ENCODE data around the gene POLR2M. TPM values are rescaled to one million over a fixed set of nuclear protein-coding genes. Genes with fewer than 3 reads are reported as not detected.

Gene POLR2M
- total RNA-seq, 2 donors from 2014 or later: 14.5 to 22.6 TPM

- no peaks in the 10 kb centered on the region for H3K36me3 ChIP-seq (replicated peaks in 1 of 2; ENCODE audit: insufficient read depth in 1 of 2, low read depth in 2 of 2)
- peak in 2 of 4 donors; percentile 27 to 39 for DNase-seq
Measured at GRCh38 chr15:57685306-57686095, 21.0 kb upstream of the POLR2M start.

DNA sequence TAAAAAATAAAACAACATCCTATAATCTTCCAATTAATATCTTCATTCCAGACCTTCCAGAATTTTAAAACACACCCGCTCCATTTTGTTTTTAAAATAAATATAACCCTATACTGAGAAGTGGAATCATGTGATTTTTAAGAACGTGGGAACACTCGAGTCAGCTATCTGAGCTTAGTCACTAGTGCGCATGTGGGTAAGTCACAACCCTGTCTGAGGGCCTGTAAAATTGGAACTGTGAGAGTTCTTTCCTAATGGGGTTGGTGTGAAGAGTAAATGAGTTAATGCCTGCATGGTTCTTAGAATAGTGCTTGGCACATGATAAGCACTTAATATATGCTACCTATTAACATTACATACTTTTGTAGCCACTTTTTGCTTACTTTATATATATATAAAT is 19.9 kb upstream of the POLR2M start:
- no peak for TF ChIP-seq POLR2A (IDR thresholded peaks at IDR 0.05)
- TF ChIP-seq, protein P1, sequence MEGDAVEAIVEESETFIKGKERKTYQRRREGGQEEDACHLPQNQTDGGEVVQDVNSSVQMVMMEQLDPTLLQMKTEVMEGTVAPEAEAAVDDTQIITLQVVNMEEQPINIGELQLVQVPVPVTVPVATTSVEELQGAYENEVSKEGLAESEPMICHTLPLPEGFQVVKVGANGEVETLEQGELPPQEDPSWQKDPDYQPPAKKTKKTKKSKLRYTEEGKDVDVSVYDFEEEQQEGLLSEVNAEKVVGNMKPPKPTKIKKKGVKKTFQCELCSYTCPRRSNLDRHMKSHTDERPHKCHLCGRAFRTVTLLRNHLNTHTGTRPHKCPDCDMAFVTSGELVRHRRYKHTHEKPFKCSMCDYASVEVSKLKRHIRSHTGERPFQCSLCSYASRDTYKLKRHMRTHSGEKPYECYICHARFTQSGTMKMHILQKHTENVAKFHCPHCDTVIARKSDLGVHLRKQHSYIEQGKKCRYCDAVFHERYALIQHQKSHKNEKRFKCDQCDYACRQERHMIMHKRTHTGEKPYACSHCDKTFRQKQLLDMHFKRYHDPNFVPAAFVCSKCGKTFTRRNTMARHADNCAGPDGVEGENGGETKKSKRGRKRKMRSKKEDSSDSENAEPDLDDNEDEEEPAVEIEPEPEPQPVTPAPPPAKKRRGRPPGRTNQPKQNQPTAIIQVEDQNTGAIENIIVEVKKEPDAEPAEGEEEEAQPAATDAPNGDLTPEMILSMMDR (IDR thresholded peaks at IDR 0.05): no peak
- WGBS, 2 donors: 74 to 77% methylated on average over 4 of the region's 4 CpGs
- Histone ChIP-seq H3K4me1 (peaks cover 36% of the 10 kb centered on the region), H3K27me3 (no peaks in the 10 kb centered on the region), H3K27ac (peak overlapping the region in 1 of 4 donors; percentile 58), H3K36me3 (replicated peaks in 1 of 2; ENCODE audit: insufficient read depth in 1 of 2, low read depth in 2 of 2) (no peaks in the 10 kb centered on the region), H3K9me3 (no peaks in the 10 kb centered on the region), H3K4me3 (no peak overlapping the region)
- peak; percentile 40 for ATAC-seq
- no peak for DNase-seq
- intact Hi-C loops (cut with DNase I): no loop called here

More at GRCh38 chr15:57685306-57686095, 21.0 kb upstream of the POLR2M start:
- WGBS, 2 donors: 54 to 60% methylated on average over 7 of the region's 7 CpGs
- no peaks in the 10 kb centered on the region for H3K27me3 ChIP-seq
- H3K4me3 ChIP-seq: no peak overlapping the region
- intact Hi-C loops (cut with DNase I): no loop called here
- no peaks in the 10 kb centered on the region for H3K9me3 ChIP-seq
- no peak for TF ChIP-seq POLR2A (IDR thresholded peaks at IDR 0.05)
- TF ChIP-seq, protein P1 (IDR thresholded peaks at IDR 0.05): no peak
- peaks cover 25% of the 10 kb centered on the region for H3K4me1 ChIP-seq
- H3K27ac ChIP-seq: peak overlapping the region in 3 of 4 donors; percentile 40 to 62 (median 58)
- ATAC-seq: peak; percentile 52

DNA sequence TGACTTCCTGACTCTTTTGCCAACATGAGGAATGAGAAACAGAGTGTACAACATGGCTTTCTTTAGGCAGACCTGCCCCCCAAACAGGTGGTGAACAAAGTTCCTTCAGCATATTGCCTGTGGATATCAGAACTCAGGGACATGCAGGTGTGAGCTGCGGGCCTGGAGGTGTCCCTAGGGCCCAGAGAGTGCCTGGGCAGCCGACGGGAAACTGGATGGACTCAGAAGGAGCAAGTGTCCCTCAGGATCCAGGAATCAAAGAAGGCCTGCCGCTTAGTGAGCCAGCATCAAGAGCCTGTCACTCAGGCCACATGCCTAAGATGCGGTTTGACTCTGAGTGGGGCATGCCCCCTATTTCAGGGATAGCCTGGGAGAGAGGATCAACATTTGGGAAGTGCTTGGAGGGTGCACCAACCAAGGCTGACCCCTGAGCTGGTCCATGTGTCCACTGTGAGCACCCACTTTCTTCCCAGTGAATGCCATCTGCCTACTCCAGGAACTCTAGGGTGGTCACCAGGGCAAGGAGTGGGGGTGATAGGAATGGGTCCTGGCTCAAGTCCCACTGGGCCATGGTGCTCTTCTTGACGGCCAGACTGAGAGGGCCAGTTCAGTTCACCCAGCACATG is 16.1 kb upstream of the POLR2M start:
- Histone ChIP-seq H3K4me3 (no peak overlapping the region), H3K27ac (peak overlapping the region in 2 of 4 donors; percentile 19 to 26), H3K4me1 (peaks cover 40% of the 10 kb centered on the region), H3K9me3 (no peaks in the 10 kb centered on the region), H3K27me3 (no peaks in the 10 kb centered on the region), H3K36me3 (replicated peaks in 1 of 2; ENCODE audit: insufficient read depth in 1 of 2, low read depth in 2 of 2) (no peaks in the 10 kb centered on the region)
- peak; percentile 23 for ATAC-seq
- TF ChIP-seq POLR2A (IDR thresholded peaks at IDR 0.05): no peak
- TF ChIP-seq, protein P1 (IDR thresholded peaks at IDR 0.05): no peak
- no peak for DNase-seq
- intact Hi-C loops (cut with DNase I): no loop called here
- WGBS, 2 donors: 86 to 89% methylated on average over 6 of the region's 6 CpGs

GRCh38 chr15:57691082-57691481 is 15.4 kb upstream of the POLR2M start:
- 8 to 21% methylated on average over 1 of the region's 1 CpG for WGBS, 2 donors
- H3K36me3 ChIP-seq (replicated peaks in 1 of 2; ENCODE audit: insufficient read depth in 1 of 2, low read depth in 2 of 2): no peaks in the 10 kb centered on the region
- ATAC-seq (peak; percentile 41), DNase-seq (no peak)
- no peaks in the 10 kb centered on the region for H3K27me3 ChIP-seq
- H3K9me3 ChIP-seq: no peaks in the 10 kb centered on the region
- intact Hi-C loops (cut with DNase I): no loop called here
- H3K27ac ChIP-seq: peak overlapping the region in 2 of 4 donors; percentile 19 to 26
- no peak for TF ChIP-seq POLR2A (IDR thresholded peaks at IDR 0.05)
- TF ChIP-seq, protein P1 (IDR thresholded peaks at IDR 0.05): no peak
- peaks cover 33% of the 10 kb centered on the region for H3K4me1 ChIP-seq
- no peak overlapping the region for H3K4me3 ChIP-seq
